Hematopoietic multipotent progenitor cell (in vitro differentiated cells): ENCODE data around the gene SPIRE1. TPM values are rescaled to one million over a fixed set of nuclear protein-coding genes. Genes with fewer than 3 reads are reported as not detected.
"Not testable (repeated sequence)": the region's sequence is repeated elsewhere in the genome, so short reads cannot be mapped to it uniquely, and the experiment has no call there.

Experiments
- DNase-seq, 3 donors: peaks; one replicate each; pipeline ENCODE4 v3.0.0-alpha.2; 2011 to 2015; ENCODE audit warnings: low read depth in 2 of 3, low spot score in 2 of 3
- total RNA-seq: library from RNA; depleted of rRNA; stranded (reverse); fragments of >200 nt; gene quantifications from one replicate; pipeline ENCODE4 v1.2.3, GENCODE V29; 2012

The SPIRE1 gene
- total RNA-seq, 1 donor, result 7.0 TPM

DNA sequence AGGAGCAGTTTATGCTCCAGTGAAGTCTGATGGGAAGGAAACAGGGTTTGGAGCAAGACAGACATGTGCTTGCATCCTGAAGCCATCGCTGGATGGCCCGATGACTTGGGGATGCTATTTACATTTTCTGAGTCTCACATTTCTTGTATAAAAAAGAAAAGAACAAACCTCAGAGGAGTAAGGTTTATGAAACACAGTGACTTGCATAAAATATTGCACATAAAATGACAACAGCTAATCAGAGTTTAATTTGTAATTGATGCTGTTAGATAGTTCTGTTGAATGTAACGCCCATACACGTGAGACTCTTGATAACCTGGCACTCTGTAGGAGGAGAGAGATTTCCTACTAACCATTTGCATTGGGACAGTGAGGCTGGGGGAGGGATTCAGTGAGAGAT is 233.7 kb downstream of the SPIRE1 start:
- no peak for DNase-seq

DNA sequence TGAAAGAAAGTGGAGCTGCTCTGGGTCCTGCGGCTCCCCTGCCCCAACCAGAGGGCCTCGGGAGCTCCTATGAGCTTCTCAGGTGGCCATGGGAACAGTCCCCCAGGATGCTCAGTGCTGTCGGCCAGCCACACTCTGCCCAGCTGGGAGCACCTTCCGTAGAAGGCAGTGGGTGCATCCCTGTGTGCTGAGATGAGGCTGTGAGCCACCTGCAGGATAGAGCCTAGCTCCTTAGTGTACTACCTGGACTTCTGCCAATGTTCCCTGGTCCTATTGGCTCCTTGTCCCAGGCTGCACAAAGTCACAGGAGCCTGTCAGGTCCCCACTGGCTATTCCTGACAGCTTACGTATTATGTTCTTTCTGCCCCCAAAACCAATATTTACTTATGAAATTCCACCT is 234.1 kb downstream of the SPIRE1 start:
- no peak for DNase-seq

GRCh38 chr18:12423393-12423792 is 234.5 kb downstream of the SPIRE1 start:
- no peak for DNase-seq

GRCh38 chr18:12422936-12423335 is 235.0 kb downstream of the SPIRE1 start:
- peak in 2 of 3 donors; percentile 83 to 93 for DNase-seq

GRCh38 chr18:12421732-12422131 is 236.2 kb downstream of the SPIRE1 start:
- DNase-seq, result no peak

DNA sequence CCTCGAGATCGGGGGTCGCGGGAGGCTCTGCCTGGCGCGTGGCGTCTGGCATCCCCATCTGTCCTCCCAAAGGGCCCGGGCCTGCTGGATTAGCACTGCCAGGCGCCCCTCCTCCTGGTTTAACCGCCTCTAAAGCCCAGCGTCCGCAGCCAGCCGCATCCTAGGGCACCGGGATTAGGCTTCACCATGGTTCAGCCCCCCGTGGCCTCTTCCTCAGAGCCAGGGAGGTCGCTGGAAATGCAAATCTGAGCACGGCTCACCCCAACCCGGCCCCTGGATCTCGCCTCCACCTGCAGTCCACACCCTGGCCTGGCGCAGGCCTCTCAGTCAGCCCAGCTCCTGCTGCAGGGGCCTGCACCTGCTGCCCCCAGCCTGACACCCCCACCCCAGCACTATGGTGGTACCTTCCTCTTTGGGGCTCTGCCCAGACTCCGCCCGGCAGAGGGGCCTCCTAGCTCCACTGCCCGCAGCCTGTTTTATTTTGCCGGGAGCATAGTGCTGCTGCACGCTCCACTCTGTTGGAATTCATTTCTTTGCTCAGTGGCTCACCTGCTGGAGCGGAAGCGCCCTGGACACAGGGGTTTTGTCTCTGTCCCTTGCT is 237.0 kb downstream of the SPIRE1 start:
- peak in 2 of 3 donors; percentile 63 to 73 for DNase-seq

DNA sequence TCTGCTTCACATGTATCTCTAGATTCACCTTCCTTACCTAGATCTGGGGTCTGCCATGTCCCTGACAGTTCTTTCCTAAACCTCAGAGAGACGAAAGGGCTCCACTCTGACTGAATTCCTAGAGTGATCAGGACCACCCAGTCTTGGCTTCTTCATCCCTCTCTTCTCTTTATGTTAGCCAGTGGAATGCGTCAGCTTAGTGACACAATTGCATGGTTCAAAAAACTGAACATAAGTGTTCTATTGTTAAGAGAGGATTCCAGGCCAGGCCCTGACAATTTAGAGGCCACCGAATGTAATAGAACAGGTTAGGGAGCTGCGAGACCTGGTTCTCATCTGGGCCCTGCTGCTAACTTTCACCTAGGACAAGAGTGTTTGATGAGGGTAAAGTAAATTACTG is 240.2 kb downstream of the SPIRE1 start:
- no peak for DNase-seq

GRCh38 chr18:12416098-12416729 is 241.7 kb downstream of the SPIRE1 start:
- DNase-seq, result no peak

GRCh38 chr18:12411456-12411855 is 246.5 kb downstream of the SPIRE1 start:
- no peak for DNase-seq

DNA sequence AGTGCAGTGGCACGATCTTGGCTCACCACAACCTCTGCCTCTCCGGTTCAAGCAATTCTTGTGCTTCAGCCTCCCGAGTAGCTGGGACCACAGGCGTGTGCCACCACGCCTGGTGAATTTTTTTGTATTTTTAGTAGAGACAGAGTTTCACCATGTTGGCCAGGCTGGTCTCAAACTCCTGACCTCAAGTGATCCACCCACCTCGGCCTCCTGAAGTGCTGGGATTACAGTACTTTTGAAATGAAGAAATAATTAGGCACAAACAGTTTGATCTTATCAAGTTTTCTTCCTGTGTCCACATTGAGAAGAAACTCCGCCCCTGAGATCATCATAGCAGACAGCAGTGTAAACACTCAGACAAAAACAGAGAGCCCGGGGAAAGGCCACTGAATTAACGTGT is 247.2 kb downstream of the SPIRE1 start:
- not testable (repeated sequence) for DNase-seq

DNA sequence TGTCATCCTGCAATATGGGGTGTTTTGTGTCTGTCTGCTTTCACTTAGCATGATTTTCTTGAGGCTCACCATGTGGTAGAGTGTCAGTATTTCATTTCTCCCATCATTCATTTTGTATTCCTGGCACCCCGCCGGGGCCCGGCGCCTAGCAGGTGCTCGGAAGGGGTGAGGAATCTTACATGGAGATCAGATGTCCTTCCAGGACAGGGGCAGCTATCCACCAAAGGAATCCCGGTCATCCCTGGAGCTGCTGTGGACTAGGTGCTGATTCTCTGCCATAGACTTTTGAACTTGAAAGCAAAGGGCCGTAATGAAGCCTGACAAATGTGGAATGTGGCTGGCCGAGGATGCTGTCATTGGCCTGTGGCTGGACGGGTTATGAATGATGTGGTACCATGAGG is 247.8 kb downstream of the SPIRE1 start:
- DNase-seq, result no peak

- DNase-seq, result no peak
These were observed 248.4 kb downstream of the SPIRE1 start for GRCh38 chr18:12409469-12409868.

GRCh38 chr18:12408247-12408869 is 249.5 kb downstream of the SPIRE1 start:
- no peak for DNase-seq

DNA sequence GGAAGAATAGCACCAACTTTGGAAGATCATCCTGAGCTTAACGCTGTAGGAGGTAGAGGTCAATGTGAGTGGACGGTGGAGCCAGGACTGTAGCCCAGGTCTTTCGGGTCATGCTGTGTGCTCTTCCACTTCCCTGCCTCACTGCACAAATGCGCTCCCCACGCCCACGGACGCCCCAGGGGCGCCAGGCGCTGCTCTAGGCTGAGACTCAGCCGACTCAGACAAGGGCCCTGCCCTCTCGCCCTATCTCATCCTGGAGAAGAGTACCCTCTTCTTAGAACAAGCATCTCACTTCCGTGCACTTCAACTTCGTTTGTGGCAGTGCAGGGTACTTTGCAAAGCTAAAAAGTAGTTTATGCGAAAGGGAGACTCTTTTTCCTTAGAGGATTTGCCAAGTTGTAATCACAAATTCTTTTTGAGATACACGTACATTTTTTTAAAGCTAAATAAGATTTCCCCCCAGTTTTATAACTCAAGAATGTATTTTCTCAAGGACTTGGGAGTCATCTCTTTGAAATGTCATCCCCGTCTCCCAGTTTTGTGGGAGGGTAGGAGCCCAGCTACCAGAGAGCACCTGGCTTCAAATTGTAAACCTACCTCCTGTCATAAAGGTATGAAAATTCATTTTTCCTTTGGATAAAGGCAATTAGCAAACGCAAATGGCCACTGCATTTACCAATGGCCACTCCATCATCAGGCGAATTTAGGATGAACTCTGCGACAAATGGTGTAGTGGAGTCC is 251.4 kb downstream of the SPIRE1 start:
- no peak for DNase-seq

DNA sequence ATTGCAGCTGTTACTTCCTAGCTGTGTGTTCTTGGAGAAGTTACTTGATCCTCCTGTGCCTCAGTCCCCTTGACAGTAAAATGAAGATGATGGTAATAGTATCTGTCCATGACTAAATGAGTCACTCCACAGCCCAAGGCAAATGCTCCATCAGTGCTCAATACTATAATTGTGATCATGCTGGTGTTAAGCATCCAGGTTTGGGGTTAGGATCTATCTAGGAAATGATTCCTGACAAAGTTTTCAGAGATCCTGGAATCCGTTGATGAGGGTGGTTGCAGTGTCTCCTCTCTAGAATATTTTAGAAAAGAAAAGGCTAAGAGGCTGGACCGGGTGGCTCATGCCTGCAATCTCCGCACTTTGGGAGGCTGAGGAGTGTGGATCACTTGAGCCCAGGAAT is 252.8 kb downstream of the SPIRE1 start:
- DNase-seq, result no peak

GRCh38 chr18:12403601-12404506 is 254.1 kb downstream of the SPIRE1 start:
- no peak for DNase-seq

DNA sequence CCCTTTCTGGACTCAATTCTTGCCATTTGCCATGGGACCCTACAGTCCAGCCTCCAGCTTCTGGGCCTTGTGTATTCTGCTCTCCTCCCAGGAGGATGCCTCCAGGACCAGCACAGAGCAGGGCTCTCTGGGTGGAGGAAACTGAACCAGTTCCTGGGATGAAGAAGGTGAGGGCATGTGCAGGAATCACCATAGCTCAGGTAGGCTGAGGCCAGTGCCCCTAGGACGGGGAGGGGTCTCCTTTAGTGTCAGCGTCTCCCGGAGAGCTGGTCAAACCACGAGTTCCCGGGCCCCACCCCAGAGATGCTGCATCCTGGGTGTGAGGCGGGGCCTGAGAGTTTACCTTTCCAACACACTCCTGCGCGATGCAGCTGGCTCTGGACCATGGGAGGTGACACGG is 256.0 kb downstream of the SPIRE1 start:
- DNase-seq, result no peak

DNA sequence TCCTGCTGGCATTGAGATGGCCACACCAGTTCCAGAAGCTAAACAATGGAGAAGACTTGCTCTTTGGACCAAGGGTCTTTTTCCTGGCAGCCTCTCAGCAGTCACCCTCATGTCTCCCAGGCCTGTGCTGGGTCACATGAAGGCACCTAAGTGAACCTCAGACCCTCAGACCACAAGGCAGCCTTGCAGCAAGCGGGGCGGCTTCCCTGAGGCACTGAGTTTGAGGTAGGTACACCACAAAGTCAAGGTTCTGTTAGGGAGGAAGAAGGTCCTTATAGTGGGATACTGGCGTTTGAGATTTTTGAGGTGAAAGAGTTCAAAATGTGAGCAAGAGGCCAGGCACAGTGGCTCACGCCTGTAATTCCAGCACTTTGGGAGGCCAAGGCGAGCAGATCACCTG is 258.7 kb downstream of the SPIRE1 start:
- no peak for DNase-seq

- no peak for DNase-seq
These were observed 259.3 kb downstream of the SPIRE1 start for GRCh38 chr18:12398625-12399024.

GRCh38 chr18:12397793-12398192 is 260.1 kb downstream of the SPIRE1 start:
- no peak for DNase-seq

DNA sequence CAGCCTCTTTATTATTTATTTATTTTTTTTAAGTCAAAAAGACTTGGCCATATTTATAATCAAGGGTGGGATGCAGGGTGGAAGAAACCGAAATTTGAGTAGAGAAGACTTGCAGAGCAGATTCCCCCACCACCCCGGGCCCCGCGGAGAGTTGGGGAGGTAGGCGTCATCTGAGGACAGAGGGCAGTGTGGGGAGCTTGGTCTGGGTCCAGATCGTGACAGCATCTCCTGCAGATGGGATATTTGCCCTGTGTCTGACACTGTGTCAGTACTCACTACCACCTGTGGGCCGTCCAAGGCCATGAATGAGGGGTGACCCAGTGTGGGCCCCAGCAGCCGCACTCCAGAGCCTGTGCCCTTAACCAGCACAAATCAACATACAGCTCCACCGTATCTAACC is 260.7 kb downstream of the SPIRE1 start:
- DNase-seq, result no peak
